GM18502 (cell line): ENCODE results near the gene TLX2.
A peak's percentile ranks its signal among the peaks of the same experiment; 100 is the strongest.
"Not testable (repeated sequence)": the region's sequence is repeated elsewhere in the genome, so short reads cannot be mapped to it uniquely, and the experiment has no call there.

Experiments
- ATAC-seq: cut with Tn5 transposase; IDR thresholded peaks from one replicate; pipeline ENCODE4 v1.9.1; 2021; ENCODE audit warnings: mild to moderate bottlenecking; ENCODE audit not compliant: unreplicated experiment, poor library complexity

The TLX2 gene

GRCh38 chr2:74514368-74515270 lies at the start of gene TLX2:
TSS of gene TLX2 (plus strand) at chr2:74514450. CDS start at chr2:74514807, 357 bp downstream.
- ATAC-seq: no peak

- not testable (repeated sequence) for ATAC-seq
These were observed 43.5 kb upstream of the TLX2 start for GRCh38 chr2:74470742-74471141.

DNA sequence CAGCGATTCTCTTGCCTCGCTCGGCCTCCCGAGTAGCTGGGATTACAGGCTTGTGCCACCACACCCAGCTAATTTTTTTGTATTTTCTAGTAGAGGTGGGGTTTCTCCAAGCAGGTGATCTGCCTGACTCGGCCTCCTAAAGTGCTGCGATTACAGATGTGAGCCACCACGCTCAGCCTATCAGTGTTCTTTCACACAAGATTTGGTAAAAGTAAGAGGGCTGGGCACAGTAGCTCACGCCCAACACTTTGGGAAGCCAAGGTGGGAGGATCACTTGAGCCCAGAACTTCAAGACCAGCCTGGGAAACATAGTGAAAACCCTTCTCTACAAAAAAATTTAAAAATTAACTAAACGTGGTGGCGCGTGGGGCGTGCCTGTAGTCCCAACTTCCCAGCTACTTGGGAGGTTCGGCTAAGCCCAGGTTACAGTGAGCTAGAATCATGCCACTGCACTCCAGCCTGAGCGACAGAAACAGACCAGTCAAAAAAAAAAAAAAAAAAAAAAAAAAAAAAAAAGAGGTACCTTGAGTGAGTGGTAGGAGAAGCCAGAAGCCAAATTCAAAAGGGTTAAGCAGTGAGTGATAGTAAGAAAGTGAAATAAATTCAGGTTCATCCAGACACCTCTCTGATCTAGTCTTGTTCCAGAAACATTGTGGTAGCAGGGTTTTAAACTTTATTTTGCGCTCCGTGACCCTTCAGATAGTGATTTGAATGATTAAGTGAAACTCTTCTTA lies 42.8 kb upstream of the TLX2 start:
- no peak for ATAC-seq

DNA sequence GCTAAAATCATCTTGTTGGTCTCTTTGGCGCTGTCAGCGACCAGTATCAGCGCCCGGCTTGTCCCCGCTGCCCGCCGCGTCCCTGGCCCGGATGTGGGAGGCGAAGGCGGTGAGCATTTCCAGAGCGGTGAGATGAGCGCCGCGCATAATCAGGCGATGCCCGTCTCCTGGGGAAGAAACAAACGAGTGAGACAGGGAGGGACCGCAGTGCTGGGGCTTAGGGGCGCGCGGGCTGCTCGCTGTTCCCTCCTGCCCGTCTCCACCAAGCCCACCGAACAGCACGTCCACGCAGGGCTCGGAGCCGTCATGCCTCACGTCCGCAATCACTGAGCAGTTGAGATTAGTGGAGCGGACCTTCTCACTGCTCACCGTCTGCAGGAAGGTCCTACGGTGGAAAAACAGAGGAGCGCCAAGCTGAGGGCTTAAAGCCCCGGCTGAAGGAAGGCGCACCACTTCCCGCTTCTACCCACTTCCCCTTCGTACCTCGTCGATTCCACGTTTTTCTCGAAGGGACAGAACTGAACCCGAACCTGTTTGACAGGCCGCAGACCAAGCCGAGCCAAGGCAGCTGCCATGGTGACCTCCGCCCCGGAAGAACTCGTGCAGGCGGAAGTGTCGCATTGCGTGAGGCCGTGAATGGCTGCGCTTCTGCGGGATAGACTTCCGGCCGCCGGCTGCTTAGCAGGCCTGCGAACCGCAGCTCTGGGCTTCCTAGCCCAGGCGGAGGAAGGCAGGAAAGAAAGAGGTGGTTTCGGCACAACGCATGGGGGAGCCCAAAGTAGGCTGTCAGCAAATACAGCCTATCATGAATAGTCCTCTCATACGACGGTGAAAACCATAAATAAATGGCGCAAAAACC lies 41.9 kb upstream of the TLX2 start, which contains the start of gene MRPL53:
Gene MRPL53, minus strand, starts transcription at position 595 of the 859 bp plus-strand sequence. Its CDS starts 20 bp downstream, at position 575.
- peak; percentile 89 for ATAC-seq

DNA sequence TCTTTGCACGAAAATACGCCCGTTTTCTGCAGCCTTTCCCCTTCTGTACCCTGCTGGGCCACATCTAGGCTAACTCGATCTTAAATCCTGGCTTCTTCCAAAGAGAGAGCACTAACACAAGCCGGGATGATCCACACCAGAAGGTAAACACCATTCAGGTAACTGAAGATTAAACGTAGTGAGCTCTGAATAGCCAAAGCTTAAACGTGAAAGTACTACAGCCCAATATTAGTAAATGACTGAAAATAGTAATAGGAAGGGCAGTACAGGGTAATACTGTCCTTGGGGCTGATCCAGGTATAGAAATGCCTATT lies 41.3 kb upstream of the TLX2 start:
- no peak for ATAC-seq

GRCh38 chr2:74474481-74474880 lies 39.8 kb upstream of the TLX2 start:
- ATAC-seq: no peak

GRCh38 chr2:74474899-74475298 lies 39.4 kb upstream of the TLX2 start:
- ATAC-seq: no peak

DNA sequence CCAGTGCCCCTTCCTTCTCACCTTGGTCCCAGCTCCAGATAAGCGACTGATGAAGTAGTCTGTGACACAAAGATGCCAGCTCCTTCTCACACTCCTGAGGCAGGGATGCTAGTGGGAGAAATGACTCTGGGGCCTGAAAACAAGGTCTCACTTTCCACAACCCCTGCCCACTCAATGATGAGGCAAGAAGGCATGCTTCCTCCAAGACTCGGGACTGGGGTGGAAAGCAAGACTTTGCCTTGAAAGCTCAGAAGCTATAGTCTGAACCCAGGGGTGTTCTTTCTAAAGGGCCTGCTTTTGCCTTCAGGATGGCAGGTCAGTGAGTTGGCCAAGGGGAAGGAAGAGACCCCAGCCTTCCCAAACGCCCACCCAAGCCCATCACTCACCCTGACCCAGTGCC lies 32.8 kb upstream of the TLX2 start:
- ATAC-seq: no peak

DNA sequence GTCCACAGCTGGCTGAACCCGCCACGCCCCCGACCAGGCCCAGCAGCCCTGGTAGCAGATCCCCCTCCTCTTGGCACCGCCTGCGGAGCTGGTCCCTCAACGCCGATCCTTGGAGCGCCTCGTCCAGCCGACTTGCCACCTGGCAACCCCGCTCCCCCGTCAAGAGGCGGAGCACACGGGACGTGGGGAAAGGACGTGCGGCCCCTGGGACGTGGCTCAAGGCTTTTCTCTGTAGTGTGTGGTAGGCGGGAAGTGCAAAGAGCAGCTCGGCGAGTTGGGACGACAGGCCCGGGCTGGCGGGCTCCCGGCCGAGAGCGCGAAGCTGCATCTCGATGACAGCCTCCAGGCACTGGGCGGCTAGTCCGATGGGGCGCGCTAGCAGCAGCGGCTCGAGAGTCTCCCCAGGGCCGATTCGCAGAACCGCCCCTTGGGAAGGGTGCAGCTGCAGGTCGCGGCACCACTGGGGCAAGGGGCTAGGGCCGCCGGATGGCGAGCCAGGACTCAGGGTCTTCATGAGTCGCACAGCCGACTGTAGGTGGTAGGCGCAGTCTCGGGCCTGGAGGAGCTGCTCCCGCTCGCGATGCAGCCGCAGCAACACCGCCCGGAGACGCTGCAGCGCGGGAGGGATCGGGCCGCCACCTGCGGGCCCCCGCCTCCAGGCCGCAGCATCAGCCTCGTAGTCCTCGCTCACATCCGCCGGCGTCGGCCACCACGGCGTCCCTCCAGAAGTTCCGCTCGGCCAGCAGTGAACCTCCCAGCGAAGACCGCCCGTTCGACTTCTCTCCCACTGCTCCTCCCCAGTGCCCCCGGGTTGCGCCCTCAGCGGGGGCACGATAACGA lies 32.1 kb upstream of the TLX2 start:
- peak; percentile 42 for ATAC-seq

GRCh38 chr2:74482801-74483674 lies 31.2 kb upstream of the TLX2 start, which contains the start of the genes CCDC142 and TTC31:
TSS of gene CCDC142 (minus strand) at chr2:74482998. CDS start at chr2:74482837, 161 bp downstream.
TSS of gene TTC31 (plus strand) at chr2:74483081. CDS start at chr2:74483096, 15 bp downstream.
- peak; percentile 94 for ATAC-seq

GRCh38 chr2:74483675-74484164 lies 30.5 kb upstream of the TLX2 start:
- not testable (repeated sequence) for ATAC-seq

- ATAC-seq: no peak
These were observed 28.1 kb upstream of the TLX2 start for GRCh38 chr2:74486141-74486540.

- ATAC-seq: no peak
These were observed 25.4 kb upstream of the TLX2 start for GRCh38 chr2:74488643-74489481.

GRCh38 chr2:74489906-74490305 lies 24.3 kb upstream of the TLX2 start:
- ATAC-seq: no peak

DNA sequence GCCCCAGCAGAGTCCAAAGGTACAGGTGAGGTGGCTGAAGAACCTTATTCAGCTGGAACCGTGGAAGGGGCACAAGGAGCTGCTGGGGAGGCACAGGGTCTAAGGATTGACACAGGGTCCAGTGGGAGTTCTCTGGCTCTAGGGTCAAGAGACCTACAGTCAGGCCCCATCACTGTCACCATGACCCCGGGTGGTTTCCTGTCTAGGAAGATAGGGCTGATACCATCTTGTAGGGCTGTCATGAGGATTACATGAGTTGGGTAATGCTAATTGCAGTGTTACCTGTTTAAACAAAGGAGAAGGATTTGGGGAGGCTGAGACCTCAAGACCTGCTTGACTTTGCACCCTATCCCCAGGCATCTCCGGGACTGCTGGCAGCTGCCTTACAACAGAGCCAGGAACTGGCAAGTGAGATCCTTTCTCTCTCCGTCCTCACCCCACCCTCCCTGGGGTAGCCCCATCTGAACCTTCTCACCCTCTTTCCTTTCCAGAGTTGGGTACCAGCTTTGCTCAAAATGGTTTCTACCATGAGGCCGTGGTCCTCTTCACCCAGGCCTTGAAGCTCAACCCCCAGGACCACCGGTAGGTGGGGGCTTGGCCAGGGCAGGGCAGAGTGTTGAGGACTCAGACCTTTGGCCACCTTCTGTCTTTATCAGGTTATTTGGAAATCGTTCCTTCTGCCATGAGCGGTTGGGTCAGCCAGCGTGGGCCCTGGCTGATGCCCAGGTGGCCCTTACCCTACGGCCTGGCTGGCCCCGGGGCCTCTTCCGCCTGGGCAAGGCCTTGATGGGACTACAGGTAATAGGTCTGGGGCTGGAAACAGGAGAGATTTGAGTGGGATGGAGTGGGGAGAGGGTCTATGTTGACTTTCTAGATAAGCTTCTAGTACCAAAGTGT lies 22.4 kb upstream of the TLX2 start:
- no peak for ATAC-seq

DNA sequence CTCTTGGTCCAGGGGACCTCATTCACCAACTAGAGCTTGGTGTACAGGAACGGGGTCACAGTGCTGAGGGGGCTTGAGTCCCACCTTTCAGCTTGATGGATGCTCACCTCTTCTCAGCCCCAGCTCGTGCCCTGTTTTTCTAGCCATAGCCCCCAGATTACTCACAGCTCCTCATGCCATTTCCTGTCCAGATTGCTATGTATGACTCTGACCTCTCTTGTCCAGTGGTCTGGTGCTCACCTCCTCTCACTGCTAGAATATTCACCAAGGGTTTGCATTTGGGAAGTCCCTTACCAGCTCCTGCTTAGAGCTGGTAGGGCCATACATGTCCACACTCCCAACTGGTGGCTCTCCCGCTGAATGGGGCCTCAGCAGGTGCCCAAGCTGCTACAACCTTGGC lies 20.7 kb upstream of the TLX2 start:
- no peak for ATAC-seq
